NCI-H1930 (cell line): ENCODE measurements around the gene PRL.

ENCODE experiments used
- DNase-seq, 2 experiments: peaks; one replicate each; lab custom pipeline; 2025; lab: John Stamatoyannopoulos, UW

Gene PRL

DNA sequence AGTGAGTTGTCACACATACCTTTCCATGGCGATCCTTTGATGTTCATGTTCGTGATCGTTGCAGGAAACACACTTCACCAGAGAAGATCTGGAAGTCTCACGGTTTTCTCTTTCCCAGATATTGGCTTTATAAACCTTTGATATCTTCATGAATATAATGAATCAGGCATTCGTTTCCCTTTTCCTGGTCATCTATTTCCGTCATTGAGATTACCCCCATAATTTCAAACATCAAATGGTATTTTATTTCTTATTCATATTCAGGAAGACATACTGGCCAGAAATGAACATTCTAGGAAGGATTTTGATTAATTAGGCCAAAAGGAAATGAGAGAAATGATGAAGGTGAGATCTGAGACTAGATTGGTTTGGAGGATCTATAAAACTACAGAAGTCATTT is at the start of gene PRL:
PRL (minus strand) TSS at position 101 of the 400 bp plus-strand sequence; CDS start at position 47, 54 bp downstream.
- DNase-seq: no peak

DNA sequence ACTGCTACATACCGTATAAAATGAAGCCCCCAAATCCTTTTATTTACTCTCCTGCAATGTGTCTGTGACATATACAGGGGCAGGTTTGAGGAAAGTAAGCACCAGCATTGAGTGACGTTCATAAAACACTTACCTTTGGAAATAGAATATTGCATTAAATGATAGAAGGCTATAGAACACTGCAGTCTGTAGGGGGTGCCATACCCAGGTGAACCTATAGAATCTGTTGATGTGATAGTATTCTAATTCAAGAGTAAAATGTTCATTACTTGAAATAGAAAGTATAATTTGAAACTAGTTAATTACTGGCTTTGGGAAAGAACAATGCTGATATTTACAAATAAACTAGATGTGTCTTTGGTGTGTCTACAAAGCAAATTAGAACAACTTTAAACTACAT is 47.0 kb upstream of the PRL start:
- DNase-seq: no peak

DNA sequence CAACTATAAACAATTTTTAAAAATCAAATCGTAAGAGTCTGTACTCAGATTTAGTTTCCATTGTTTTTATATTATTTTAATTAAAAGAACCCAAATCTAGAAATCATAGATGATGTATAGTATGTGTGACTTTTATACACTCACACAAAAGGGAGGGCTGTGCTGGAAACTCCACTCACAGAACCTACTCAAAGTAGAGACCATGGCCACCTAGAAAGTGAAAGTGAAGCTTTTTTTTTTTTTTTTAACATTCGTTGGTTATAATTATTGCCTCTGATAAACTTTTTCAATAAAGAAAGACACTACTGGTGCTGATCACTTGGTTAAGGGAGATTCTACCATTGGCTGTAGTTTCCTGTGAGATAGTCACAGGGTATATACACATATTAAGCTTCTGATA is 37.9 kb upstream of the PRL start:
- DNase-seq: no peak

DNA sequence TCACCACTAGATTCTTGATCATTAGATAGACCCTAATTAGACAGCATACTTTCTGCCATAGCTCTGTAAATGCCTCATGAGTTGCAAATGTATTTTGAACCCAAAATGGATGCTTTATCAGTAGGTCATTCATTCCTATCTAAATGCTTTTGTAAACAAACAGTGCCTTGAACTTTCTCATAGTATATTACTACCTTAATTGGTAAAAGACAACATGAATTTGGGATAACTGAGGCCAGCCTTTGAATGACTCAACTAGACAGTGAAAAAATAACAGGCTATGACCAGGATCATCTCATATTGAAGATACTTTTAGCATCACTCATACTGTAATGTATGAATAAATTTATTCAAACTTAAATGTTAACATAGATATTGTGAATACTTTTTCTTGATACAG is 37.0 kb upstream of the PRL start:
- no peak for DNase-seq

DNA sequence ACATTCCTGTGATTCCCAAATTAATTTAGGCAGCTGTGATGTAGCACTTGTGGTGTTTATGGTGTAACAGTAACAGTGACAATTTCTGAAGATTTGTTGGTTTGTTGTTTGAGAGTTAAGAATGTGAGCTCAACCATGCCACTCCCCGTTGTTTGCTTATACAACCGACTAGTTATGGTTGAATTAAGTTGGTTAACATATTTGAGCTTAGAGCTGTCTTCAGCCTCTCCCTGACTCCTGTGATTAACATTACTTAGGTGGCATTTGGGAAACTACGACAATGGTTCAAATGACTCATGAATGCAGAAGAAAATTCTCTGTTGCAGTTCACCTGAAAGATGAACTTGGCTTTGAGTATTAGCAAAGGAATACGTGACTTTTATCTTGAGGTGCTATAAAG is 35.9 kb upstream of the PRL start:
- no peak for DNase-seq

DNA sequence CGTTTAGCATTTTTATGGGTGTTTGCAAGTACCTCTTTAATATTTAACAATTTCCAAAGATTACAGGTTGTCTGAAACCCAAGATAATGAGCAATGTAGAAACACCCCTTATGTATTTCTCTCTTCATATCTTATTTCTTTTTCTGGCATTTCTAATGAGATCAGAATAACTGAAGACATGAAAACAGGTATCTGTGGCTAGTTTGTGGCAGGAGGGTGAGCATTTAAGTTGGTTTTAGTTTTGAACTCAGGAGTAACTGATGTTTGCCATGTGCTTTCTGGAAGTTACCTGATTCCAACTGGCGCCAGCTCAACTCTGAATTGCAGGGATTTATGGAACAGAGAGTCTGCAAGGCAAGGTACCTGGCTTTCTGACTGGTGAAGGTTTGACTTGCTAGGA is 35.4 kb upstream of the PRL start:
- no peak for DNase-seq

DNA sequence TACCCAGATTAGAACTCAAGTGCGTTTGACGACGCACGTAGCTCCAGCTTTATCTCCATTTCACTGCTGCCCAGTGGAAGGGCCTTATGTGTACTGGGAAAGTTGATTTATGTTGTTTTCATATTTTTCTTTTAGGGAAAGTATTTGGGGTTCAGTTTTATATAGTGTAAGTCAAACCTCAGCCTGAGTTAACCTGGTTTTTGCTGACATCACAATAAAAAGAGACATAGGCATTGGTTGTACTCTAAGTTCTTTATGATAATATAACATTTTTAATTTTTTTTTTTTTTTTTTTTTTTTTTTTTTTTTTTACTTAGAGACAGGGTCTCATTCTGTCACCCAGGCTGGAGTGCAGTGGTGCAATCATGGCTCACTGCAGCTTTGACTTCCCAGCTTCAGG is 34.1 kb upstream of the PRL start:
- DNase-seq: no peak

DNA sequence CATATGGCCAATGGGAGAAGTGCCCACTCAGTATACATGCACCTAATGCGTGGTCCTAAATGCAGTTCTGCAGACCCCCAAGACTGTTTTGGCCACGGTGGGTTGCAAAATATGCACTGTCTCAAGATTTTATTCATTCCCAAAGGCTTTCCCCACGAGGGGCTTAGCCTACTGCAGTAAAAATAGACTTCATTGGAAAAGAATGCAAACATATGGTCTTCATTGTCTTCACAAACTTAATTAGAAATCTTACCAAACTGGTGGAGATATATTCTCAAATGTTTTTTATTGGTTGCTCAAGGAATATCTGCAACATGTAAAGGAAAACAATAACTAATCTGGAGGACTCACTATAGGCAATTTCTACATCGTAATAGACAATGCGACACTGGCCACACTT is 31.6 kb upstream of the PRL start:
- DNase-seq: no peak

DNA sequence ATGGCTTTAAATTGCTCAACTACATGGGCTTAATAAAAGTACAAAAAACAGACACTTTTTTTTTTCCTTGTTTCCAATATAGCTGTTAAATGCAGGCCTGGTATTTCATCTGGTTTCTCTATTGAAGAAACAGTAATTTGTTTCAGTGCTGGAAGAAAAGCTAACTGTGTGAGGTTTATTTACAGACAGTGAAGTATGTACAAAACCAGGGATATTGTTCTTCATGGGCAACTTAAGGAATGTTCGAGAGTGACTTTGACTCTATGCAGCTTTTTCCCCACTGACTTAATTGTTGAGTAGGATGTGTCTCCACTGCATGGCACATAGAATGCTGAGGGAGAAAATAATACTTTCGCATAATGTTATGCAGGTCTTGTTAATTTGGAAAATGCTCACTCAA is 31.0 kb upstream of the PRL start:
- DNase-seq: no peak

DNA sequence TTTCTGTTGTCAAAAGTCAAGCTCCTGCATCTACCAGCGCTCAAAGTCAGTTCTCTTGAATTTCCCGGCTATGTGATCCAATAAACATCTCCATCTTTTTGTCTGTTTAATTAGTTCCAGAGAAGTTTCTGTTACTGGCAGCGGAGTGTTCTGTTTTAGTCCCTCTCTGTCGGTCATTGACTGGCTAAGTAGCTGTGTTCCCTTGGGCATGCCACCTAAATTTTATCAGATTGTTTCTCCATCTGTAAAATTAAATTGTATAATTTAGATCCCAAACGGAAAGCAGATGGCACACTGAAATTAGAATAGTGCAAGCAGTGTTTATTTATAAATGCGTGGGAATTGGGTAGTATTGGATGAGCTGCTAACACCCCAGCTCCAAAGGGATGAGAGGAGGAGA is 29.7 kb upstream of the PRL start:
- no peak for DNase-seq

DNA sequence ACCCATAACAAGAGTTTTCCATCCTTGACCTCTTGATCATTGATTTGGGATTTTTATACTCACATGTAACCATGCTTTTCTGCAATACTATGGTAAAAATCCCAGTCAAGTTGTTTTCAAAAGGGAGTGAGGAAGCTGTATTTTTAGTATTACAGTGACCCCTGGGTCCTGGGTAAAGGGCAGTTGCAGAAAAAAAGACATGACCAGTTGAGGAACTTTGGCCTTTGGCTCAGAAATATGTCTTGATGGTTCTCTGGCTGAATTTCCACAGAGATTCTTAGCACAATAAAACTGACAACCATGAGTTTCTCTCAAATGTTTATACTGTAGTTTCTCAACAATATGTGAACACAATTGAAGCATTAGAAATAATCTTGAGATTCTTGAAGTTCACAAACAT is 28.6 kb upstream of the PRL start:
- no peak for DNase-seq

DNA sequence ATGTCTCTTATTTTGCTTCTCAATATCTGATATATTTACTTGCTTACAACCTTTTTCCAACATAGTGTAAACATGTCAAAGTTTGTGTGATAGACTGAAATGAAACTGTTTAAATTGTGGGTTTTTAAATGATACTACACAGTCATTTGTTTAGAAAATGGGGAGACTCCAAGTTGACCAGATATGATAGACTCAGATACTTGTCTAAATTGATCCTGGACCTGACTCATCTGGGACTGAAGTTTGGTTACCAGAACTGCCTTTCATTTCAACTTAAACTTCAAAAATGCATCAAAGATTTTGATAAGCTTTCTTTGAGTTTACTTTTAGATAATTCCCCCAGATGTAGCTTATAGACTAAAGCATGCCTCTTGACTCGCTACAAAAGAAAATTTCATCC is 27.0 kb upstream of the PRL start:
- DNase-seq: no peak

DNA sequence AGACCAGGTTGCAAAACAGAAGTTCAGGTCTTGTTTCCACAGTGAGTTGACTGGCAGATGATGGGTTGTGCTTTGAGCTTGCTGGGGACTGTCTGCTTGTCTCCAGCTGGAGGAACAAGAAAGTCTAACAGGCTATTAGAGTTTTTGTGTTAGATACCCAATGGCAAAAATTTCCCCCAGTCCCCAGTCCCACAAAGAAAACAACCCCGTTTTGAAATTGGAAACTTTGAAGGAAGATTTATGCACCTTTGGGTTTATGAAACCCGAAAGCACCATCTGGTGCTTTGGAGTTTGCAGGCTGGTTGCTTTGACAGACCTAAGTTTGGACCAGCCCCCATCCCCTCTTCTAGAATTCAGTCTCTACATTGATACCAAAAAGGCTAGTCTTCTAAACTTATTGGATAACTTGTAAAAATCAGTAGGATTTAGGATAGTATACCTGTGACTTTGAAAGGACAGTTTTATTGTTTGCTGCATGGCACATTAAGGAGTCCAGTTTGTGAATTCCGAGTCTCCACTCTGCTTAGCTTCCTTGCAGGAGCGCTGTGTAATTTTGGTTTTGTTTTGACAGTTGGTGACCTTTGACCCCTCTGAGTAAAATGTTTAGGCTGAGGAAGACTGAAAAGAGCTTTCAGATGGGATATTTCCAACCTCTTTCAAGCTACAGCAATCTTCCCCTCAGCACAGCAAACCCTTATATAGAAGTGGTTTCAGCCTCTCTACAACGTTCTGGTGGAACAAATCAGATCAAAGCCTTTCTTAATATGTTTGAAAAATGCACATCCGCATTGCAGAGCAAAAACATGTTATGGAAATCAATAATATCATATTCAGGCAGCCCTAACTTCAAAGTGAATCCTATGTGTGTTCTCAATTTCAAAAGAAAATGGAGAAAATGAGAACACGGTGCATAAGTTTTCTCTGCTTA is 25.5 kb upstream of the PRL start:
- DNase-seq: no peak

DNA sequence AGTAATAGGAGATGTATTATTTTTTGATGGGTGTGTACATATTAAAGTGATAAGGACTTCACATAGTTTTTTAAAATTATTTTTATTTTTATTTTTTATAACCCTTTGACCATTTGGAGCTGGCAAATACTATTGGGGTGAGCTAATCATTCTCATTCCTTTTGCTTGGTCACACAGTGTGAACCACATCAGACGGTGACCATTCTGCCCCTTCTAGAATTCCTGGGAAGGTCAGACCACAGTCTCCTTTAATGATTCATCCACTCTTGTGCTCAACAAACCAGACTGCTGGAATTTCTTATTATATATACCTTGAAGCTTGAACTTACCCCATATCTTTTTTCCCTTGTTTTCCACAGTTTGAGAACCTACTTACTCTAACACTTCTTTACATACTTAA is 23.9 kb upstream of the PRL start:
- DNase-seq: no peak

DNA sequence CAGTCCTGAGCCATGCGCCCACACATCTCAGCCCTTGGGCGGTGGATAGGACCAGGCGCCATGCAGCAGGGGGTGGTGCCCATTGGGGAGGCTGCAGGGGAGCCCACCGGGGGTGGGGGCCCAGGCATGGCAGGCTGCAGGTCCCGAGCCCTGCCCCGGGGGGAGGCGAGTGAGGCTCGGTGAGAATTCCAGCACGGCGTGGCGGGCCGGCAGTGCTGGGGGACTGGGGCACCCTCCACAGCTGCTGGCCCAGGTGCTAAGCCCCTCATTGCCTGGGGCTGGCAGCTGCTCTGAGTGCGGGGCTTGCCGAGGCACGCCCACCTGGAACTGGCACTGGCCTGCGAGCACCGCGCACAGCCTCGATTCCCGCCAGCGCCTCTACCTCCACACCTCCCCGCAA is 21.6 kb upstream of the PRL start:
- no peak for DNase-seq

DNA sequence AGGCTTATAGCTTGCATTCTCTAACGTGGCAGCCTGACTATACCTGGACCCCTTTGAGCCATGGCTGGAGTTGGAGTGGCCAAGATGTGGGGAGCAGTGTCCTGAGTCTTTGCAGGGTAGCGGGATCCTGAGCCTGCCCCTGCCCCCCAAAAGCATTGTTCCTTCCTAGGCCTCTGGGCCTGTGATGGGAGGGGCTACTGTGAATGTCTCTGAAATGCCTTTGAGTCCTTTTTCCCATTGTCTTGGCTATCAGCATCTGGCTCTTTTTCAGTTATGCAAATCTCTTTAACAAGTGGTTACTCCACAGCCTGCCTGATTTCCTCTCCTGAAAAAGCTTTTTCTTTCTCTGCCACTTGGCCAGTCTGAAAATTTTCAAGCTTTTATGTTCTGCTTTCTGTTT is 17.0 kb upstream of the PRL start:
- no peak for DNase-seq

DNA sequence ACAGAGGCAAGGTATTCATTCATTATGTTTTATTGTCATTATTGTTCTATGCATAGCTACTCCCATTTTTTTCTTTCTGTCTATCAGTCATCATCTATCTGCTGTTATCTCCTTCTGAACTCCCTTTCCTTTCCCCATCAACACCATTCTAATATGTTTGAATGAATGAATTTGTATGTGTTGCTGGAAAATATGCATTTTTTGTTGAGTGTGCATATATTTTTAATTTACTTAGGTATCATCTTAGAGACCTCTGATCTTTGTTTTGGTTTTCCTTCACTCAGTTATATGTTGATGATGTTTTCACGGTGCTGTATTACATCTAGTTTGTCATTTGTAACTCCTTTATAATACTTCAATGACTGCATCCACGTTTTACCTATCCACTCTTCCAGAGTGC is 12.1 kb upstream of the PRL start:
- DNase-seq: no peak

DNA sequence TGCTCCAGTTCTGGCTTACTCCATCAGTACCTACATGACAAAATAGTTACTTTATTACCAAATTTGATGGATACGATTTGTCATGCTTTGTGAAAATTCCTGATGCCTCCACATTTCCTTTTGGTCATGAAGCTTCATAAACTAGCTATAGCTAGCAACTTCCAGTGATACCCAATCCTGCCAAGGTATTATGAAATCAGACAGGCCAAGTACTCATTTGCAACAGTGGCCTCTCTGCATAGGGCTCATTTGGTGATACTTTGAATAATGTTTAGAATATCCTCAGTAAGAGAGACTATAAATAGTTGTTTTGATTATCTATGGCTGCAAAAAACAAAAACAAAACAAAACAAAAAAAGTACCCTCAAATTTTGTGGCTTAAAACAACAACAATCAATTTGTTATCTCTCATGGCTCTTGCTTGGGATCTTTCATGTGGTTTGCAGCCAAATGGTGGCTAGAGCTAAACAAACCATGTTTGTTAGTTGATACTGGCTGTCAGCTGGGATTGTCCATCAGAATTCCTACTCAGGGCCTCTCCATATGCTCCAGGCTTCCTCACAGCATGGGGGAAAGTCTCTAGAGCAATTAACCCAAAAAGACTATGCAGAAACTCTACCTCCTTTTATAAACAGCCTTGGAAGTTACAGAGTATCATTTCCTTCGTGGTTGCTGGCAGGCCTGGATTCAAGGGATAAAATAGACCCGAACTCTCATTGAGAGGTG is 10.1 kb upstream of the PRL start:
- no peak for DNase-seq

DNA sequence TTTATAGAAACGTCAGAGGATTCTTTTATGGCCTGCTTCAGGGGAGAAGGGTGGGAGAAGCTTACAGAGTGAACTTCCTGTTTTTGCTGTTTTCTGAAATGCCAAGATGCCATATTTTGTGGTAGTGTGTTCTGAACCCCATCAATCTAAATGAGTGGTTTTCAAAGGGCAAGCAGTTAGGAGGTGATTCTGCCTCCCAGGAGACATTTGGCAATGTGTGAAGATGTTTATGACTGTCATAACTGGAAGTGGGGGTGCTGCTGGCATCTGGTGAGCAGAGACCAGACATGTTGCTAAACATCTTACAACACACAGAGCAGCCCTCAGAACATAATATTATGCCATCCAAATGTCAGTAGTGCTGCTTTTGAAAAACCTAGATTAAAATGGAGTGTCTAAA is 6.0 kb upstream of the PRL start:
- DNase-seq: no peak

DNA sequence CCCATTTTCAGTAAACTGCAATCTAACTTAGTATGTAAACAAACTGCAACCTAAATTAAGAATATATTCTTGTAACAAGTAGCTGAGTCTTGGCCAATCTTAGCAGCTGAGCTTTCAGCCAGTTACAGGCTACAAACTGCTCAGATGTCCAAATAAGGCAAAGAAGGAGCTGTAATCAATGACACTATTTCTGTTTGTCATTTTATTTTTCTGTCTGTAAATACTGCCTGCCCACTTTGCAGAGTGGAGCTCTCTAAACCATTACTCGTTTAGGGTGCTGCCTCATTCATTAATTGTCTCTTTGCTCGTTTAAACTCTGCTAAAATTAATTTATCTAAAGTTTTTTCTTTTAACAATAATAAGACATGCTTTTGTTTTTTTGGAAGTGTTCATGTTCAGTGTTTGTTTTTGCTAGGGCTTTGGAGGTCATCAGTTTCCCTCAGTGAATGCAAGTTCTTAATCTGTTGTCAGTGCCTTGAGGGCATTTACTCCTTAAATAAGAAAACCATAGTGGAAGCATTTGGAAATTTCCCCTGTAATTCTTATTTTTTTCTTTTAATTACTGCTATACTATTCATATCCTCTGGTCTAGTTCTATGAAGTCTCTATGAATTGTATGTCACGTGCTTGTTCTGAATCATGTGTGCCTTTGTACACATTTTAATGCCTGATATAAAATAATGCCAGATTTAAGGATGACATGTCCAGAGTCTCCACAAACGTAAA is 3.6 kb upstream of the PRL start:
- DNase-seq: no peak

DNA sequence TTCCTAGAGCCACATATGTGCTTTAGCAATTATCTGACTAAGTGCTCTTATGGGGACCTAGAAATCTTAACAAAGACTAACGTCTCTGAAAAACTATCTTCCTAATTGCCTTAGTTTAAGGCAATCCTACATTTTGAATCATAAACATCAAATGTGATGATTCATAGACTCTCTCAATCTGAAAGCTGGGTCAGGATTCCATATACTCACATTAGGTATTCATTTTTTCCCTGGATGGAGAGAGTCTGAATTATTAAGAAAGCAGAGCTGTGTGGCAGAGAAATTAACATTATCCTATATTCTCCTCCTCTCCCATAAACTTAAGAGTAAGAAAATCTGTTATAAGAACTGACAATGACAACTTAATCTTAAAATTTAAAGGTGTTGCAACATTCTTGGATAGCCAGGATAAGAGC is 1.6 kb upstream of the PRL start:
- no peak for DNase-seq

DNA sequence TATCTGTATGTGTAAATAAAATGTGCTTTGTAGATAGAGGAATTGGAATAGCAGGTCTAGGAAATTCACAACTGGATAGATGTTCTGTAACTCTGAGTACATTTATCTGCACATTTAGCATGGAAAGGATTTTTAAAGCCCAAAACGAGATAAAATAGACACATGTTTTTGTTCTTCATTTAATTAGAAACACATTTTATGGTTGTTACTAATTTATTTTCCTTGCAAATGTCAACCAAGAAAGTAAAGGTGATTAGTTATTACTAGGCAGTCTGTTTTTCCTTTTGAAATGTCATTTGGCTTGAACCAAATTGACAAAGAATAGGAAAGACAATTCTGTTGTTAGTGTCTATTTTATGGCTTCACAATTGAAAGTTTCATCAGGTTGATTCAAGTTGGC is 769 bp downstream of the PRL start:
- no peak for DNase-seq

DNA sequence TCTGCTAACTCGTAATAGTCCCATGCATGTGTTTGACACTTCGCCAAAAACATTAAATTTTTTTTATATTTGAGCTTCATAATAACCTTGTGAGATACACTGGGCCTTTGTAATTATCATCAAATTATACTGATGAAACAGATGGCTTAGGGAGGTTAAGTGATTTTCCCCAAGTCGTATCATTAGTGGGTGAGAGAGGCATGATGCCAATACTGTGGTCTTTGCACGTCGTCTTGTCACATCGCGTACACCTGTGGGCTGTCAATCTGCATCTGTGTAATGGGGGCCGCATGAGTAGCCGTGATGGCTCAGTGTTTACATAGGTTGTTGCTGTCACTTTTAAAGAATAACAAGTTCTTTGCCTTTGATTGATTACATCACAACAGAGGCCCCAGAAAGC is 1.7 kb downstream of the PRL start:
- DNase-seq: no peak
